ENCODE results near the gene CEP120.
A peak's percentile ranks its signal among the peaks of the same experiment; 100 is the strongest.

Gene CEP120

DNA sequence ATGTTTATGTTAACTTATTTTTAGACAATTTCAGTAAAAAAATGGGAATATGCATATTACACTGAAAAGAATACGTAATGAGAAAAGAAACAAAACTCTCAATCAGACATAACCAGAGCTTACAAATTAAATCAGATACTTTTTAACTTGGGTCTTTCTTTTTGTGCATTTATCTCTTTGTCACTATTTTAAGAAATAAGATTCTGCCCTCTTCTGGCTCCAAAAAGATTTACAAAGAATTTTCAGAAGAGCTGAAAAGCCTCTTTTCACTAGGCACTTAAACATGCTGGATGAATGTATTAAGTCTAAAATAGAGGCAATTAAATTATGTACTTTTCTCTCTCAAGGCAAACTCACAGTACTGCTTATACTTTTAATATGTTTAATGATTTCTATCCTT is 55.5 kb downstream of the CEP120 start:
- TF ChIP-seq EZH2phosphoT487 (IDR thresholded peaks at IDR 0.05; ENCODE audit: borderline replicate concordance), result no peak
- TF ChIP-seq, protein P1, sequence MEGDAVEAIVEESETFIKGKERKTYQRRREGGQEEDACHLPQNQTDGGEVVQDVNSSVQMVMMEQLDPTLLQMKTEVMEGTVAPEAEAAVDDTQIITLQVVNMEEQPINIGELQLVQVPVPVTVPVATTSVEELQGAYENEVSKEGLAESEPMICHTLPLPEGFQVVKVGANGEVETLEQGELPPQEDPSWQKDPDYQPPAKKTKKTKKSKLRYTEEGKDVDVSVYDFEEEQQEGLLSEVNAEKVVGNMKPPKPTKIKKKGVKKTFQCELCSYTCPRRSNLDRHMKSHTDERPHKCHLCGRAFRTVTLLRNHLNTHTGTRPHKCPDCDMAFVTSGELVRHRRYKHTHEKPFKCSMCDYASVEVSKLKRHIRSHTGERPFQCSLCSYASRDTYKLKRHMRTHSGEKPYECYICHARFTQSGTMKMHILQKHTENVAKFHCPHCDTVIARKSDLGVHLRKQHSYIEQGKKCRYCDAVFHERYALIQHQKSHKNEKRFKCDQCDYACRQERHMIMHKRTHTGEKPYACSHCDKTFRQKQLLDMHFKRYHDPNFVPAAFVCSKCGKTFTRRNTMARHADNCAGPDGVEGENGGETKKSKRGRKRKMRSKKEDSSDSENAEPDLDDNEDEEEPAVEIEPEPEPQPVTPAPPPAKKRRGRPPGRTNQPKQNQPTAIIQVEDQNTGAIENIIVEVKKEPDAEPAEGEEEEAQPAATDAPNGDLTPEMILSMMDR (conservative IDR thresholded peaks at IDR 0.05; ENCODE audit: low read length), result peak; percentile 47
- Histone ChIP-seq H3K4me1 (ENCODE audit: insufficient read depth, low read length, poor library complexity, severe bottlenecking) (no peaks in the 10 kb centered on the region), H3K4me3 (ENCODE audit: low read length, poor library complexity, severe bottlenecking) (no peak overlapping the region), H3K9ac (ENCODE audit: low read depth, low read length, poor library complexity, severe bottlenecking) (no peak overlapping the region), H3K27me3 (ENCODE audit: insufficient read depth, low read length, poor library complexity, severe bottlenecking) (no peaks in the 10 kb centered on the region), H3K9me2 (replicated peaks; ENCODE audit: low read depth, low read length) (no peaks in the 10 kb centered on the region), H3K9me3 (ENCODE audit: insufficient read depth, low read depth, low read length) (no peaks in the 10 kb centered on the region), H4K20me1 (ENCODE audit: insufficient read depth, low read length, poor library complexity, severe bottlenecking) (no peaks in the 10 kb centered on the region), H3K79me2 (ENCODE audit: insufficient read depth, low read length) (no peaks in the 10 kb centered on the region), H3F3A (ENCODE audit: low read depth) (no peaks in the 10 kb centered on the region), H3K4me2 (ENCODE audit: low read depth, low read length, poor library complexity, severe bottlenecking) (no peak overlapping the region), H3K36me3 (ENCODE audit: insufficient read depth, low read length) (peaks cover 7% of the 10 kb centered on the region; the same call in 1 of the 2 replicates), H2AFZ (ENCODE audit: low read length) (no peak overlapping the region)

DNA sequence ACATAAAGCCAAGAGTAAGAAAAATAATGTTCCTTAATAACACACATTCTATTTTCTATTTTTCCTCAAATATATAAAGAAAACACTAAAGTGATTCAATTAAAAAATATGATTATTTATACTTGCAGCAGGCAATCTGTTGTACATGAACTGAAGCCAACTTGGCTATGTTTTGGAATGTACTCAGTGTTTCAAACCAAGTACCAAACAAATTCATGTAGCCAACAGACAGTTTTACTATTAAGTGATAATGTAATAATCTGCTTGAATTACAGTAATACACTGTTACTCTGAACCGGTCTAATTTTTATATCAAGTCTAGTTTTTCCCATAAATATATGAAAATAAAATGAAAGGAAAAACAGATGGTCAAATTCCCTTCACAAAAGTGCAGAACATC is 58.0 kb downstream of the CEP120 start:
- peaks cover 3% of the 10 kb centered on the region; the same call in 1 of the 2 replicates for H3K36me3 ChIP-seq (ENCODE audit: insufficient read depth, low read length)
- H3K9me2 ChIP-seq (replicated peaks; ENCODE audit: low read depth, low read length), result no peaks in the 10 kb centered on the region
- TF ChIP-seq, protein P1 (conservative IDR thresholded peaks at IDR 0.05; ENCODE audit: low read length), result no peak
- no peak for TF ChIP-seq EZH2phosphoT487 (IDR thresholded peaks at IDR 0.05; ENCODE audit: borderline replicate concordance)
- H3K79me2 ChIP-seq (ENCODE audit: insufficient read depth, low read length), result no peaks in the 10 kb centered on the region
- no peaks in the 10 kb centered on the region for H4K20me1 ChIP-seq (ENCODE audit: insufficient read depth, low read length, poor library complexity, severe bottlenecking)
- no peaks in the 10 kb centered on the region for H3K27me3 ChIP-seq (ENCODE audit: insufficient read depth, low read length, poor library complexity, severe bottlenecking)
- no peak overlapping the region for H3K9ac ChIP-seq (ENCODE audit: low read depth, low read length, poor library complexity, severe bottlenecking)
- no peaks in the 10 kb centered on the region for H3K4me1 ChIP-seq (ENCODE audit: insufficient read depth, low read length, poor library complexity, severe bottlenecking)
- H3F3A ChIP-seq (ENCODE audit: low read depth), result no peaks in the 10 kb centered on the region
- H3K4me3 ChIP-seq (ENCODE audit: low read length, poor library complexity, severe bottlenecking), result no peak overlapping the region
- H3K4me2 ChIP-seq (ENCODE audit: low read depth, low read length, poor library complexity, severe bottlenecking), result no peak overlapping the region
- H2AFZ ChIP-seq (ENCODE audit: low read length), result no peak overlapping the region
- no peaks in the 10 kb centered on the region for H3K9me3 ChIP-seq (ENCODE audit: insufficient read depth, low read depth, low read length)

DNA sequence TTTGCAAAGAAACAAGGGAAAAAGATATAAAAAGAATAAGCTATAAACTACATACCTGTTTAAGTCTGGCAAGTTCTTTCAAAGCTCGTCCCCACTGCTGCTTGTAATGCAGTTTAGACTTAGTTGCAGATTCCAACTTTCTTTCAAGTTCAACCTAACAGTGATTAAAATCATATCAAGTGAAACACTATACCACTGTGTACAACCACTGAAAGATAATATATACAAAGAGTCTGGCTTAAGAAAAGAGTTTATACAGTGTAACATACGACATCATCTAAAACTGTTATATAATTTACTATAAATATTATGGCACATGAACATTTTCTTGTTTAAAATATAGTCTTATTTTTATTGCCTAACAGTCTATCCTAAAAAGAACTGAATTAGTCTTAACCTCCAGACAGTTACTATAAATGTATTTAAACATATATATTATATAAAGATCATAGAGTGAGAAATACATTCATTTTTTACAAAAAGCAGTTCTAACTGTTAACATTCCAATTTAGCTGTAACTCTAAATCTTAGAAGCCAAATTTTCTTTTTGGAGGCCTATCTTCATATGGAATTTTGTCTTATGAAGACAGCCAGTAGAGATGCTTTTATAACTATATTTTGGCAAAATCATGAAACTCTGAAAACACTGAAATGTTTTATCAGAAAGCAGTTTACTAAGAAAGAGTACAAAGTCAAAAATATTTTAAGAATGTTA is 58.6 kb downstream of the CEP120 start:
- Histone ChIP-seq H3K9me3 (ENCODE audit: insufficient read depth, low read depth, low read length) (no peaks in the 10 kb centered on the region), H3K4me1 (ENCODE audit: insufficient read depth, low read length, poor library complexity, severe bottlenecking) (no peaks in the 10 kb centered on the region), H3K79me2 (ENCODE audit: insufficient read depth, low read length) (no peaks in the 10 kb centered on the region), H3K9me2 (replicated peaks; ENCODE audit: low read depth, low read length) (no peaks in the 10 kb centered on the region), H3K4me2 (ENCODE audit: low read depth, low read length, poor library complexity, severe bottlenecking) (no peak overlapping the region), H3K9ac (ENCODE audit: low read depth, low read length, poor library complexity, severe bottlenecking) (no peak overlapping the region), H3K36me3 (ENCODE audit: insufficient read depth, low read length) (peaks cover 3% of the 10 kb centered on the region; the same call in 1 of the 2 replicates), H4K20me1 (ENCODE audit: insufficient read depth, low read length, poor library complexity, severe bottlenecking) (no peaks in the 10 kb centered on the region), H3K27me3 (ENCODE audit: insufficient read depth, low read length, poor library complexity, severe bottlenecking) (no peaks in the 10 kb centered on the region), H2AFZ (ENCODE audit: low read length) (no peak overlapping the region), H3F3A (ENCODE audit: low read depth) (no peaks in the 10 kb centered on the region), H3K4me3 (ENCODE audit: low read length, poor library complexity, severe bottlenecking) (no peak overlapping the region)
- TF ChIP-seq, protein P1 (conservative IDR thresholded peaks at IDR 0.05; ENCODE audit: low read length), result no peak
- TF ChIP-seq EZH2phosphoT487 (IDR thresholded peaks at IDR 0.05; ENCODE audit: borderline replicate concordance), result no peak
